WERI-Rb-1 (cell line): ENCODE measurements around the gene ATP11A.

ENCODE experiments used
- DNase-seq: peaks from one replicate; pipeline ENCODE4 v3.0.0-alpha.2; 2020
- H3K27ac ChIP-seq: fragments of 250-450 bp; sonication (Bioruptor Pico); 2 replicates; pipeline ENCODE4 v1.5.1; 2020; ENCODE audit warnings: mild to moderate bottlenecking, moderate library complexity
- H3K27me3 ChIP-seq: fragments of 250-450 bp; sonication (Bioruptor Pico); 2 replicates; pipeline ENCODE4 v1.5.1; 2021; ENCODE audit warnings: mild to moderate bottlenecking, low read depth, moderate library complexity; ENCODE audit not compliant: insufficient read depth, severe bottlenecking
- H3K36me3 ChIP-seq: fragments of 250-450 bp; sonication (Bioruptor Pico); 2 replicates; pipeline ENCODE4 v1.5.1; 2020; ENCODE audit warnings: mild to moderate bottlenecking, moderate library complexity
- H3K4me3 ChIP-seq: 2 replicates; pipeline ENCODE4 v1.5.1; 2011; ENCODE audit warnings: low read depth, mild to moderate bottlenecking, control low read depth, low read length
- H3K9me3 ChIP-seq: fragments of 250-450 bp; sonication (Bioruptor Pico); 2 replicates; pipeline ENCODE4 v1.5.1; 2021; ENCODE audit warnings: mild to moderate bottlenecking, moderate library complexity; ENCODE audit not compliant: severe bottlenecking
- CTCF ChIP-seq: IDR thresholded peaks from 2 replicates; pipeline ENCODE4 v1.5.1; 2011; ENCODE audit warnings: low read depth, mild to moderate bottlenecking, control low read depth, inconsistent platforms, low read length

Gene ATP11A

GRCh38 chr13:112647256-112647655, 42.6 kb upstream of the ATP11A start:
- H3K27me3 ChIP-seq: no peaks in the 10 kb centered on the region
- H3K36me3 ChIP-seq: no peaks in the 10 kb centered on the region
- no peak for DNase-seq
- no peak for TF ChIP-seq CTCF
- H3K27ac ChIP-seq: no peak overlapping the region
- no peak overlapping the region for H3K4me3 ChIP-seq
- no peaks in the 10 kb centered on the region for H3K9me3 ChIP-seq

GRCh38 chr13:112648101-112648500, 41.7 kb upstream of the ATP11A start:
- H3K36me3 ChIP-seq: no peaks in the 10 kb centered on the region
- no peaks in the 10 kb centered on the region for H3K9me3 ChIP-seq
- H3K4me3 ChIP-seq: no peak overlapping the region
- TF ChIP-seq CTCF: no peak
- no peaks in the 10 kb centered on the region for H3K27me3 ChIP-seq
- no peak overlapping the region for H3K27ac ChIP-seq
- DNase-seq: no peak

GRCh38 chr13:112648966-112649690, 40.7 kb upstream of the ATP11A start:
- Histone ChIP-seq H3K36me3 (no peaks in the 10 kb centered on the region), H3K27ac (no peak overlapping the region), H3K4me3 (no peak overlapping the region), H3K9me3 (no peaks in the 10 kb centered on the region), H3K27me3 (no peaks in the 10 kb centered on the region)
- no peak for TF ChIP-seq CTCF
- no peak for DNase-seq

- Histone ChIP-seq H3K27ac (no peak overlapping the region), H3K27me3 (no peaks in the 10 kb centered on the region), H3K4me3 (no peak overlapping the region), H3K9me3 (no peaks in the 10 kb centered on the region), H3K36me3 (no peaks in the 10 kb centered on the region)
- TF ChIP-seq CTCF: no peak
- DNase-seq: no peak
Observed at GRCh38 chr13:112651311-112651710, 38.5 kb upstream of the ATP11A start.

- H3K27ac ChIP-seq: no peak overlapping the region
- TF ChIP-seq CTCF: no peak
- H3K36me3 ChIP-seq: no peaks in the 10 kb centered on the region
- H3K9me3 ChIP-seq: no peaks in the 10 kb centered on the region
- no peak for DNase-seq
- no peaks in the 10 kb centered on the region for H3K27me3 ChIP-seq
- H3K4me3 ChIP-seq: no peak overlapping the region
Observed at GRCh38 chr13:112651750-112652511, 37.9 kb upstream of the ATP11A start.
